Lower leg skin (tissue), 3 donors: ENCODE measurements around the gene GRB14.

Source experiments
- POLR2A ChIP-seq, 2 donors: fragments of 450-650 bp; IDR thresholded peaks; one replicate each; pipeline ENCODE4 v1.6.1; 2016 to 2017; ENCODE audit warnings: antibody characterized with exemption in 2 of 2, mild to moderate bottlenecking in 1 of 2, moderate library complexity in 1 of 2
- TF ChIP-seq, protein P1 (sequence below), 3 donors: fragments of 450-650 bp; IDR thresholded peaks; one replicate each; pipeline ENCODE4 v1.5.1; 2016; ENCODE audit warnings: antibody characterized with exemption in 3 of 3, mild to moderate bottlenecking in 3 of 3, moderate library complexity in 2 of 3

DNA sequence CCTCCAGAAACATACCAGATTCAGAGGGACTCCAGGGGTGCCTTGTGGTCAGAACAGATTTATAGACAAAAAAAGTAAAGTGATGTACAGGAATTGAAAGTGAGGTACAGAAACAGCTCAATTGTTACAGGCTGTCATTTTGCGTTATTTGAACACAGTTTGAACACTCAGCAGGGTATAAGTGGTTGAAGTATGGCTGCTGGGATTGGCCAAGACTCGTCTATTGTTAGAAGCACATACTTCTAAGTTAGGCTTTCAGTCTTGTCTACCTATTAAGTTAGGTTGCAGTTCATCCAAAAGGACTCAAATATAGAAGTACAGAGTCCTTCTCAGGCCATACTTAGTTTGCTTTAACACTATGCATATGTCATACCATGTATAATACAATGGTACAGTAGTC lies 21.0 kb upstream of the GRB14 start:
- TF ChIP-seq, protein P1, sequence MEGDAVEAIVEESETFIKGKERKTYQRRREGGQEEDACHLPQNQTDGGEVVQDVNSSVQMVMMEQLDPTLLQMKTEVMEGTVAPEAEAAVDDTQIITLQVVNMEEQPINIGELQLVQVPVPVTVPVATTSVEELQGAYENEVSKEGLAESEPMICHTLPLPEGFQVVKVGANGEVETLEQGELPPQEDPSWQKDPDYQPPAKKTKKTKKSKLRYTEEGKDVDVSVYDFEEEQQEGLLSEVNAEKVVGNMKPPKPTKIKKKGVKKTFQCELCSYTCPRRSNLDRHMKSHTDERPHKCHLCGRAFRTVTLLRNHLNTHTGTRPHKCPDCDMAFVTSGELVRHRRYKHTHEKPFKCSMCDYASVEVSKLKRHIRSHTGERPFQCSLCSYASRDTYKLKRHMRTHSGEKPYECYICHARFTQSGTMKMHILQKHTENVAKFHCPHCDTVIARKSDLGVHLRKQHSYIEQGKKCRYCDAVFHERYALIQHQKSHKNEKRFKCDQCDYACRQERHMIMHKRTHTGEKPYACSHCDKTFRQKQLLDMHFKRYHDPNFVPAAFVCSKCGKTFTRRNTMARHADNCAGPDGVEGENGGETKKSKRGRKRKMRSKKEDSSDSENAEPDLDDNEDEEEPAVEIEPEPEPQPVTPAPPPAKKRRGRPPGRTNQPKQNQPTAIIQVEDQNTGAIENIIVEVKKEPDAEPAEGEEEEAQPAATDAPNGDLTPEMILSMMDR (IDR thresholded peaks at IDR 0.05): no peak
- TF ChIP-seq POLR2A (IDR thresholded peaks at IDR 0.05): no peak
